ENCODE measurements around the gene PRIMA1.

PRIMA1 gene

GRCh38 chr14:93741556-93742230 lies 46.6 kb downstream of the PRIMA1 start:
- H3K9me3 ChIP-seq (ENCODE audit: control insufficient read depth, low read depth, low read length): no peaks in the 10 kb centered on the region
- peaks cover 6% of the 10 kb centered on the region for H3K4me1 ChIP-seq (ENCODE audit: control insufficient read depth, low read depth, low read length)
- no peak overlapping the region for H3K27ac ChIP-seq (ENCODE audit: low read length)
- H3K9ac ChIP-seq (ENCODE audit: low read length): no peak overlapping the region
- no peak overlapping the region for H3K4me3 ChIP-seq (ENCODE audit: low read length)
- H3K36me3 ChIP-seq (ENCODE audit: control insufficient read depth, low read depth, low read length): no peaks in the 10 kb centered on the region
- no peaks in the 10 kb centered on the region for H3K27me3 ChIP-seq (ENCODE audit: control insufficient read depth, insufficient read depth, low read length)

- Histone ChIP-seq H3K4me3 (ENCODE audit: low read length) (no peak overlapping the region), H3K27ac (ENCODE audit: low read length) (no peak overlapping the region), H3K9me3 (ENCODE audit: control insufficient read depth, low read depth, low read length) (no peaks in the 10 kb centered on the region), H3K27me3 (ENCODE audit: control insufficient read depth, insufficient read depth, low read length) (no peaks in the 10 kb centered on the region), H3K9ac (ENCODE audit: low read length) (no peak overlapping the region), H3K36me3 (ENCODE audit: control insufficient read depth, low read depth, low read length) (no peaks in the 10 kb centered on the region), H3K4me1 (ENCODE audit: control insufficient read depth, low read depth, low read length) (no peaks in the 10 kb centered on the region)
Measured at GRCh38 chr14:93737634-93738033, 50.7 kb downstream of the PRIMA1 start.

GRCh38 chr14:93736378-93737014 lies 51.8 kb downstream of the PRIMA1 start:
- Histone ChIP-seq H3K27me3 (ENCODE audit: control insufficient read depth, insufficient read depth, low read length) (no peaks in the 10 kb centered on the region), H3K4me1 (ENCODE audit: control insufficient read depth, low read depth, low read length) (no peaks in the 10 kb centered on the region), H3K9me3 (ENCODE audit: control insufficient read depth, low read depth, low read length) (no peaks in the 10 kb centered on the region), H3K9ac (ENCODE audit: low read length) (no peak overlapping the region), H3K27ac (ENCODE audit: low read length) (no peak overlapping the region), H3K36me3 (ENCODE audit: control insufficient read depth, low read depth, low read length) (no peaks in the 10 kb centered on the region), H3K4me3 (ENCODE audit: low read length) (no peak overlapping the region)

- Histone ChIP-seq H3K36me3 (ENCODE audit: control insufficient read depth, low read depth, low read length) (no peaks in the 10 kb centered on the region), H3K4me1 (ENCODE audit: control insufficient read depth, low read depth, low read length) (no peaks in the 10 kb centered on the region), H3K4me3 (ENCODE audit: low read length) (no peak overlapping the region), H3K9me3 (ENCODE audit: control insufficient read depth, low read depth, low read length) (no peaks in the 10 kb centered on the region), H3K27ac (ENCODE audit: low read length) (no peak overlapping the region), H3K9ac (ENCODE audit: low read length) (no peak overlapping the region), H3K27me3 (ENCODE audit: control insufficient read depth, insufficient read depth, low read length) (no peaks in the 10 kb centered on the region)
Measured at GRCh38 chr14:93735206-93735605, 53.1 kb downstream of the PRIMA1 start.

GRCh38 chr14:93734086-93734822 lies 54.0 kb downstream of the PRIMA1 start:
- Histone ChIP-seq H3K36me3 (ENCODE audit: control insufficient read depth, low read depth, low read length) (no peaks in the 10 kb centered on the region), H3K4me3 (ENCODE audit: low read length) (no peak overlapping the region), H3K27ac (ENCODE audit: low read length) (no peak overlapping the region), H3K9me3 (ENCODE audit: control insufficient read depth, low read depth, low read length) (no peaks in the 10 kb centered on the region), H3K27me3 (ENCODE audit: control insufficient read depth, insufficient read depth, low read length) (no peaks in the 10 kb centered on the region), H3K4me1 (ENCODE audit: control insufficient read depth, low read depth, low read length) (no peaks in the 10 kb centered on the region), H3K9ac (ENCODE audit: low read length) (no peak overlapping the region)

- Histone ChIP-seq H3K4me3 (ENCODE audit: low read length) (no peak overlapping the region), H3K27me3 (ENCODE audit: control insufficient read depth, insufficient read depth, low read length) (no peaks in the 10 kb centered on the region), H3K9me3 (ENCODE audit: control insufficient read depth, low read depth, low read length) (no peaks in the 10 kb centered on the region), H3K36me3 (ENCODE audit: control insufficient read depth, low read depth, low read length) (no peaks in the 10 kb centered on the region), H3K9ac (ENCODE audit: low read length) (no peak overlapping the region), H3K27ac (ENCODE audit: low read length) (no peak overlapping the region), H3K4me1 (ENCODE audit: control insufficient read depth, low read depth, low read length) (no peaks in the 10 kb centered on the region)
Measured at GRCh38 chr14:93733631-93734030, 54.7 kb downstream of the PRIMA1 start.

GRCh38 chr14:93733231-93733630 lies 55.1 kb downstream of the PRIMA1 start:
- Histone ChIP-seq H3K9me3 (ENCODE audit: control insufficient read depth, low read depth, low read length) (no peaks in the 10 kb centered on the region), H3K4me1 (ENCODE audit: control insufficient read depth, low read depth, low read length) (no peaks in the 10 kb centered on the region), H3K4me3 (ENCODE audit: low read length) (no peak overlapping the region), H3K36me3 (ENCODE audit: control insufficient read depth, low read depth, low read length) (no peaks in the 10 kb centered on the region), H3K27ac (ENCODE audit: low read length) (no peak overlapping the region), H3K27me3 (ENCODE audit: control insufficient read depth, insufficient read depth, low read length) (no peaks in the 10 kb centered on the region), H3K9ac (ENCODE audit: low read length) (no peak overlapping the region)

- Histone ChIP-seq H3K27me3 (ENCODE audit: control insufficient read depth, insufficient read depth, low read length) (no peaks in the 10 kb centered on the region), H3K9ac (ENCODE audit: low read length) (no peak overlapping the region), H3K36me3 (ENCODE audit: control insufficient read depth, low read depth, low read length) (no peaks in the 10 kb centered on the region), H3K4me3 (ENCODE audit: low read length) (no peak overlapping the region), H3K9me3 (ENCODE audit: control insufficient read depth, low read depth, low read length) (no peaks in the 10 kb centered on the region), H3K27ac (ENCODE audit: low read length) (no peak overlapping the region), H3K4me1 (ENCODE audit: control insufficient read depth, low read depth, low read length) (no peaks in the 10 kb centered on the region)
Measured at GRCh38 chr14:93732524-93732923, 55.8 kb downstream of the PRIMA1 start.

GRCh38 chr14:93731753-93732152 lies 56.5 kb downstream of the PRIMA1 start:
- no peaks in the 10 kb centered on the region for H3K9me3 ChIP-seq (ENCODE audit: control insufficient read depth, low read depth, low read length)
- no peaks in the 10 kb centered on the region for H3K27me3 ChIP-seq (ENCODE audit: control insufficient read depth, insufficient read depth, low read length)
- H3K4me3 ChIP-seq (ENCODE audit: low read length): no peak overlapping the region
- no peak overlapping the region for H3K9ac ChIP-seq (ENCODE audit: low read length)
- H3K36me3 ChIP-seq (ENCODE audit: control insufficient read depth, low read depth, low read length): no peaks in the 10 kb centered on the region
- no peak overlapping the region for H3K27ac ChIP-seq (ENCODE audit: low read length)
- no peaks in the 10 kb centered on the region for H3K4me1 ChIP-seq (ENCODE audit: control insufficient read depth, low read depth, low read length)

- Histone ChIP-seq H3K9ac (ENCODE audit: low read length) (no peak overlapping the region), H3K4me1 (ENCODE audit: control insufficient read depth, low read depth, low read length) (no peaks in the 10 kb centered on the region), H3K36me3 (ENCODE audit: control insufficient read depth, low read depth, low read length) (no peaks in the 10 kb centered on the region), H3K27ac (ENCODE audit: low read length) (no peak overlapping the region), H3K27me3 (ENCODE audit: control insufficient read depth, insufficient read depth, low read length) (no peaks in the 10 kb centered on the region), H3K9me3 (ENCODE audit: control insufficient read depth, low read depth, low read length) (no peaks in the 10 kb centered on the region), H3K4me3 (ENCODE audit: low read length) (no peak overlapping the region)
Measured at GRCh38 chr14:93729993-93730392, 58.3 kb downstream of the PRIMA1 start.

- H3K36me3 ChIP-seq (ENCODE audit: control insufficient read depth, low read depth, low read length): no peaks in the 10 kb centered on the region
- no peaks in the 10 kb centered on the region for H3K27me3 ChIP-seq (ENCODE audit: control insufficient read depth, insufficient read depth, low read length)
- H3K9me3 ChIP-seq (ENCODE audit: control insufficient read depth, low read depth, low read length): no peaks in the 10 kb centered on the region
- no peaks in the 10 kb centered on the region for H3K4me1 ChIP-seq (ENCODE audit: control insufficient read depth, low read depth, low read length)
- H3K4me3 ChIP-seq (ENCODE audit: low read length): no peak overlapping the region
- no peak overlapping the region for H3K27ac ChIP-seq (ENCODE audit: low read length)
- no peak overlapping the region for H3K9ac ChIP-seq (ENCODE audit: low read length)
Measured at GRCh38 chr14:93728651-93729016, 59.7 kb downstream of the PRIMA1 start.
